ENCODE data around the gene RAD51B.

RAD51B gene

GRCh38 chr14:68363843-68364767 lies 544.5 kb downstream of the RAD51B start:
- DNase-seq (ENCODE audit: low read depth in 2 of 2): no peak

- DNase-seq (ENCODE audit: low read depth in 2 of 2): no peak
These were observed 545.2 kb downstream of the RAD51B start for GRCh38 chr14:68364792-68365192.

- DNase-seq (ENCODE audit: low read depth in 2 of 2): no peak
These were observed 545.6 kb downstream of the RAD51B start for GRCh38 chr14:68365228-68365627.

- no peak for DNase-seq (ENCODE audit: low read depth in 2 of 2)
These were observed 547.1 kb downstream of the RAD51B start for GRCh38 chr14:68366656-68367055.

- DNase-seq (ENCODE audit: low read depth in 2 of 2): no peak
These were observed 548.0 kb downstream of the RAD51B start for GRCh38 chr14:68367536-68367935.

- DNase-seq (ENCODE audit: low read depth in 2 of 2): no peak
These were observed 549.3 kb downstream of the RAD51B start for GRCh38 chr14:68368850-68369249.

- no peak for DNase-seq (ENCODE audit: low read depth in 2 of 2)
These were observed 549.9 kb downstream of the RAD51B start for GRCh38 chr14:68369281-68370056.

GRCh38 chr14:68370057-68370360 lies 550.4 kb downstream of the RAD51B start:
- no peak for DNase-seq (ENCODE audit: low read depth in 2 of 2)

GRCh38 chr14:68372368-68372767 lies 552.8 kb downstream of the RAD51B start:
- no peak for DNase-seq (ENCODE audit: low read depth in 2 of 2)

GRCh38 chr14:68373124-68373646 lies 553.6 kb downstream of the RAD51B start:
- DNase-seq (ENCODE audit: low read depth in 2 of 2): no peak

GRCh38 chr14:68373847-68374444 lies 554.4 kb downstream of the RAD51B start:
- no peak for DNase-seq (ENCODE audit: low read depth in 2 of 2)

- DNase-seq (ENCODE audit: low read depth in 2 of 2): no peak
These were observed 555.1 kb downstream of the RAD51B start for GRCh38 chr14:68374682-68375081.

GRCh38 chr14:68375376-68375775 lies 555.8 kb downstream of the RAD51B start:
- DNase-seq (ENCODE audit: low read depth in 2 of 2): no peak

GRCh38 chr14:68376067-68376779 lies 556.6 kb downstream of the RAD51B start:
- no peak for DNase-seq (ENCODE audit: low read depth in 2 of 2)

- DNase-seq (ENCODE audit: low read depth in 2 of 2): no peak
These were observed 557.4 kb downstream of the RAD51B start for GRCh38 chr14:68377006-68377405.

- no peak for DNase-seq (ENCODE audit: low read depth in 2 of 2)
These were observed 557.9 kb downstream of the RAD51B start for GRCh38 chr14:68377459-68377858.

GRCh38 chr14:68379510-68380328 lies 560.1 kb downstream of the RAD51B start:
- peak in 1 of 2 donors; percentile 6 for DNase-seq (ENCODE audit: low read depth in 2 of 2)

- DNase-seq (ENCODE audit: low read depth in 2 of 2): no peak
These were observed 560.8 kb downstream of the RAD51B start for GRCh38 chr14:68380329-68380741.

GRCh38 chr14:68384335-68384734 lies 564.8 kb downstream of the RAD51B start:
- no peak for DNase-seq (ENCODE audit: low read depth in 2 of 2)

GRCh38 chr14:68384881-68385280 lies 565.3 kb downstream of the RAD51B start:
- DNase-seq (ENCODE audit: low read depth in 2 of 2): no peak

GRCh38 chr14:68386446-68386845 lies 566.9 kb downstream of the RAD51B start:
- DNase-seq (ENCODE audit: low read depth in 2 of 2): no peak

Measured in stimulated activated CD8-positive, alpha-beta memory T cell treated with anti-CD3 and anti-CD28 coated beads, Interleukin-15, amount 100 ng/mL, for 48 hours (primary cell).